WTC11 (cell line): ENCODE measurements around the gene EIF4G3.
"Not testable (repeated sequence)": the region's sequence is repeated elsewhere in the genome, so short reads cannot be mapped to it uniquely, and the experiment has no call there.

Source experiments
- HMGXB4 ChIP-seq: sonication (generic); formaldehyde crosslinking; IDR thresholded peaks from 2 replicates; pipeline ENCODE4 v1.8.1; 2023; ENCODE audit warnings: mild to moderate bottlenecking, moderate library complexity, missing genetic modification reagents
- ZNF423 ChIP-seq: fragments of 250-450 bp; sonication (Bioruptor Pico); IDR thresholded peaks from 2 replicates; pipeline ENCODE4 v2.1.2; 2022; ENCODE audit warnings: mild to moderate bottlenecking, moderate library complexity
- TF ChIP-seq, protein P1 (sequence below): fragments of 200-600 bp; IDR thresholded peaks from 2 replicates; pipeline ENCODE4 v1.8.0; 2022; ENCODE audit warnings: antibody characterized with exemption

- not testable (repeated sequence) for TF ChIP-seq ZNF423, HMGXB4
- TF ChIP-seq, protein P1, sequence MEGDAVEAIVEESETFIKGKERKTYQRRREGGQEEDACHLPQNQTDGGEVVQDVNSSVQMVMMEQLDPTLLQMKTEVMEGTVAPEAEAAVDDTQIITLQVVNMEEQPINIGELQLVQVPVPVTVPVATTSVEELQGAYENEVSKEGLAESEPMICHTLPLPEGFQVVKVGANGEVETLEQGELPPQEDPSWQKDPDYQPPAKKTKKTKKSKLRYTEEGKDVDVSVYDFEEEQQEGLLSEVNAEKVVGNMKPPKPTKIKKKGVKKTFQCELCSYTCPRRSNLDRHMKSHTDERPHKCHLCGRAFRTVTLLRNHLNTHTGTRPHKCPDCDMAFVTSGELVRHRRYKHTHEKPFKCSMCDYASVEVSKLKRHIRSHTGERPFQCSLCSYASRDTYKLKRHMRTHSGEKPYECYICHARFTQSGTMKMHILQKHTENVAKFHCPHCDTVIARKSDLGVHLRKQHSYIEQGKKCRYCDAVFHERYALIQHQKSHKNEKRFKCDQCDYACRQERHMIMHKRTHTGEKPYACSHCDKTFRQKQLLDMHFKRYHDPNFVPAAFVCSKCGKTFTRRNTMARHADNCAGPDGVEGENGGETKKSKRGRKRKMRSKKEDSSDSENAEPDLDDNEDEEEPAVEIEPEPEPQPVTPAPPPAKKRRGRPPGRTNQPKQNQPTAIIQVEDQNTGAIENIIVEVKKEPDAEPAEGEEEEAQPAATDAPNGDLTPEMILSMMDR = not testable (repeated sequence)
These were observed 152.4 kb downstream of the EIF4G3 start for GRCh38 chr1:21024136-21024896.
